ENCODE data around the gene IPO9. TPM values are rescaled to one million over a fixed set of nuclear protein-coding genes. Genes with fewer than 3 reads are reported as not detected.

The IPO9 gene
- total RNA-seq, 1 experiment from 2014 or later = 80.6 TPM

DNA sequence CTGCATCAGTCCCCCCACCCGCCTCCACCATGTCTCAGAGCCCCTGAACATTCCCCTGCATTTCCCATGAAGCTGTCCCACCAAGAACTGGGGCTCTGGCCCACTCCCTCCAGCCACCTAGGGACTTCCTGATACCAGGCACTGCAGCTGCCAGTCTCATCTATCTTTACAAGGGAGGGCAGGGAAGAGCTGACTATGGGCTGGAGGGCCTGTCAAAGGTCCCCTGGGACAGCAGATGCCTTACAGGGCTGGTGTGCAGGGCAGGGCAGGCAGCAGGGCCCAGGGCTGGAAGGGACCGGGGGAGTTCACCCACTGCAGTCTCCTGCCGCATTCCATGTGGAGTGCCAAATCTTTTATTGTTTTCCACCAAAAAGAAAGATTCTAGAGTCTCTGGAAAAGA lies 77.4 kb downstream of the IPO9 start:
- intact Hi-C loops (cut with micrococcal nuclease) = no loop called here
- Histone ChIP-seq H3K9me3 (ENCODE audit: control insufficient read depth in 1 of 2, insufficient read depth in 1 of 2, low read depth in 1 of 2, low read length in 2 of 2) (no peaks in the 10 kb centered on the region), H2AFZ (ENCODE audit: low read depth, low read length, poor library complexity, severe bottlenecking) (no peak overlapping the region), H3K27me3 (ENCODE audit: insufficient read depth, low read length) (no peaks in the 10 kb centered on the region), H3K4me2 (ENCODE audit: low read length) (no peak overlapping the region), H3K9me2 (ENCODE audit: insufficient read depth) (no peaks in the 10 kb centered on the region), H4K20me1 (ENCODE audit: insufficient read depth) (no peaks in the 10 kb centered on the region), H3K79me2 (ENCODE audit: insufficient read depth, low read length) (no peaks in the 10 kb centered on the region), H3K27ac (ENCODE audit: low read depth, low read length) (no peak overlapping the region), H3K4me3 (replicated peaks in 1 of 2; ENCODE audit: low read depth in 1 of 2, low read length in 2 of 2) (no peak overlapping the region), H3K9ac (ENCODE audit: low read length) (no peak overlapping the region), H3K36me3 (ENCODE audit: control insufficient read depth in 1 of 2, insufficient read depth in 2 of 2, low read length in 2 of 2) (no peaks in the 10 kb centered on the region), H3K4me1 (ENCODE audit: control insufficient read depth in 1 of 2, insufficient read depth in 2 of 2, low read length in 2 of 2) (no peaks in the 10 kb centered on the region)
- TF ChIP-seq CBX3 (IDR thresholded peaks at IDR 0.05; ENCODE audit: low read depth) (no peak), POLR2A (IDR thresholded peaks at IDR 0.05; ENCODE audit: borderline replicate concordance, extremely low read depth, insufficient read depth, insufficient read length) (no peak), SP1 (IDR thresholded peaks at IDR 0.05; ENCODE audit: low read depth) (no peak), CEBPB (IDR thresholded peaks at IDR 0.05; ENCODE audit: low read depth) (no peak), EZH2 (IDR thresholded peaks at IDR 0.05) (no peak), FOSL1 (IDR thresholded peaks at IDR 0.05; ENCODE audit: low read depth) (no peak), JUND (IDR thresholded peaks at IDR 0.05) (no peak), ELF1 (IDR thresholded peaks at IDR 0.05; ENCODE audit: borderline replicate concordance, low read depth) (no peak), RAD21 (IDR thresholded peaks at IDR 0.05; ENCODE audit: low read depth) (no peak), TCF7L2 (IDR thresholded peaks at IDR 0.05; ENCODE audit: borderline replicate concordance, extremely low read depth, insufficient read depth, insufficient read length) (no peak), EZH2phosphoT487 (IDR thresholded peaks at IDR 0.05; ENCODE audit: borderline replicate concordance) (no peak), ZNF274 (IDR thresholded peaks at IDR 0.05; ENCODE audit: low read depth, low read length) (no peak), ZFX (IDR thresholded peaks at IDR 0.05) (no peak), SIN3A (IDR thresholded peaks at IDR 0.05; ENCODE audit: low read depth) (no peak), POLR2AphosphoS5 (IDR thresholded peaks at IDR 0.05; ENCODE audit: low read depth, low read length) (no peak)
- TF ChIP-seq, protein P1, sequence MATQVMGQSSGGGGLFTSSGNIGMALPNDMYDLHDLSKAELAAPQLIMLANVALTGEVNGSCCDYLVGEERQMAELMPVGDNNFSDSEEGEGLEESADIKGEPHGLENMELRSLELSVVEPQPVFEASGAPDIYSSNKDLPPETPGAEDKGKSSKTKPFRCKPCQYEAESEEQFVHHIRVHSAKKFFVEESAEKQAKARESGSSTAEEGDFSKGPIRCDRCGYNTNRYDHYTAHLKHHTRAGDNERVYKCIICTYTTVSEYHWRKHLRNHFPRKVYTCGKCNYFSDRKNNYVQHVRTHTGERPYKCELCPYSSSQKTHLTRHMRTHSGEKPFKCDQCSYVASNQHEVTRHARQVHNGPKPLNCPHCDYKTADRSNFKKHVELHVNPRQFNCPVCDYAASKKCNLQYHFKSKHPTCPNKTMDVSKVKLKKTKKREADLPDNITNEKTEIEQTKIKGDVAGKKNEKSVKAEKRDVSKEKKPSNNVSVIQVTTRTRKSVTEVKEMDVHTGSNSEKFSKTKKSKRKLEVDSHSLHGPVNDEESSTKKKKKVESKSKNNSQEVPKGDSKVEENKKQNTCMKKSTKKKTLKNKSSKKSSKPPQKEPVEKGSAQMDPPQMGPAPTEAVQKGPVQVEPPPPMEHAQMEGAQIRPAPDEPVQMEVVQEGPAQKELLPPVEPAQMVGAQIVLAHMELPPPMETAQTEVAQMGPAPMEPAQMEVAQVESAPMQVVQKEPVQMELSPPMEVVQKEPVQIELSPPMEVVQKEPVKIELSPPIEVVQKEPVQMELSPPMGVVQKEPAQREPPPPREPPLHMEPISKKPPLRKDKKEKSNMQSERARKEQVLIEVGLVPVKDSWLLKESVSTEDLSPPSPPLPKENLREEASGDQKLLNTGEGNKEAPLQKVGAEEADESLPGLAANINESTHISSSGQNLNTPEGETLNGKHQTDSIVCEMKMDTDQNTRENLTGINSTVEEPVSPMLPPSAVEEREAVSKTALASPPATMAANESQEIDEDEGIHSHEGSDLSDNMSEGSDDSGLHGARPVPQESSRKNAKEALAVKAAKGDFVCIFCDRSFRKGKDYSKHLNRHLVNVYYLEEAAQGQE (IDR thresholded peaks at IDR 0.05; ENCODE audit: low read depth) = no peak
- TF ChIP-seq, protein P2, sequence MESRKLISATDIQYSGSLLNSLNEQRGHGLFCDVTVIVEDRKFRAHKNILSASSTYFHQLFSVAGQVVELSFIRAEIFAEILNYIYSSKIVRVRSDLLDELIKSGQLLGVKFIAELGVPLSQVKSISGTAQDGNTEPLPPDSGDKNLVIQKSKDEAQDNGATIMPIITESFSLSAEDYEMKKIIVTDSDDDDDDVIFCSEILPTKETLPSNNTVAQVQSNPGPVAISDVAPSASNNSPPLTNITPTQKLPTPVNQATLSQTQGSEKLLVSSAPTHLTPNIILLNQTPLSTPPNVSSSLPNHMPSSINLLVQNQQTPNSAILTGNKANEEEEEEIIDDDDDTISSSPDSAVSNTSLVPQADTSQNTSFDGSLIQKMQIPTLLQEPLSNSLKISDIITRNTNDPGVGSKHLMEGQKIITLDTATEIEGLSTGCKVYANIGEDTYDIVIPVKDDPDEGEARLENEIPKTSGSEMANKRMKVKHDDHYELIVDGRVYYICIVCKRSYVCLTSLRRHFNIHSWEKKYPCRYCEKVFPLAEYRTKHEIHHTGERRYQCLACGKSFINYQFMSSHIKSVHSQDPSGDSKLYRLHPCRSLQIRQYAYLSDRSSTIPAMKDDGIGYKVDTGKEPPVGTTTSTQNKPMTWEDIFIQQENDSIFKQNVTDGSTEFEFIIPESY (IDR thresholded peaks at IDR 0.05; ENCODE audit: extremely low read depth, insufficient replicate concordance, low read length) = no peak
- TF ChIP-seq, protein P3, sequence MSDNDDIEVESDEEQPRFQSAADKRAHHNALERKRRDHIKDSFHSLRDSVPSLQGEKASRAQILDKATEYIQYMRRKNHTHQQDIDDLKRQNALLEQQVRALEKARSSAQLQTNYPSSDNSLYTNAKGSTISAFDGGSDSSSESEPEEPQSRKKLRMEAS (IDR thresholded peaks at IDR 0.05) = no peak
- TF ChIP-seq, protein P4, sequence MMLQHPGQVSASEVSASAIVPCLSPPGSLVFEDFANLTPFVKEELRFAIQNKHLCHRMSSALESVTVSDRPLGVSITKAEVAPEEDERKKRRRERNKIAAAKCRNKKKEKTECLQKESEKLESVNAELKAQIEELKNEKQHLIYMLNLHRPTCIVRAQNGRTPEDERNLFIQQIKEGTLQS (IDR thresholded peaks at IDR 0.05) = no peak
- TF ChIP-seq, protein P5, sequence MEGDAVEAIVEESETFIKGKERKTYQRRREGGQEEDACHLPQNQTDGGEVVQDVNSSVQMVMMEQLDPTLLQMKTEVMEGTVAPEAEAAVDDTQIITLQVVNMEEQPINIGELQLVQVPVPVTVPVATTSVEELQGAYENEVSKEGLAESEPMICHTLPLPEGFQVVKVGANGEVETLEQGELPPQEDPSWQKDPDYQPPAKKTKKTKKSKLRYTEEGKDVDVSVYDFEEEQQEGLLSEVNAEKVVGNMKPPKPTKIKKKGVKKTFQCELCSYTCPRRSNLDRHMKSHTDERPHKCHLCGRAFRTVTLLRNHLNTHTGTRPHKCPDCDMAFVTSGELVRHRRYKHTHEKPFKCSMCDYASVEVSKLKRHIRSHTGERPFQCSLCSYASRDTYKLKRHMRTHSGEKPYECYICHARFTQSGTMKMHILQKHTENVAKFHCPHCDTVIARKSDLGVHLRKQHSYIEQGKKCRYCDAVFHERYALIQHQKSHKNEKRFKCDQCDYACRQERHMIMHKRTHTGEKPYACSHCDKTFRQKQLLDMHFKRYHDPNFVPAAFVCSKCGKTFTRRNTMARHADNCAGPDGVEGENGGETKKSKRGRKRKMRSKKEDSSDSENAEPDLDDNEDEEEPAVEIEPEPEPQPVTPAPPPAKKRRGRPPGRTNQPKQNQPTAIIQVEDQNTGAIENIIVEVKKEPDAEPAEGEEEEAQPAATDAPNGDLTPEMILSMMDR (IDR thresholded peaks at IDR 0.05 in 2 of 3, conservative IDR thresholded peaks at IDR 0.05 in 1 of 3; ENCODE audit: borderline replicate concordance in 1 of 3, insufficient read depth in 1 of 3, low read depth in 2 of 3, low read length in 2 of 3) = no peak
- ChIA-PET RAD21 (ENCODE audit: low non-redundant PET in 1 of 2, low total read pairs in 2 of 2, uncharacterized antibody in 2 of 2, unreplicated experiment in 2 of 2) (no interaction called here), POLR2A (no interaction called here), CTCF (interaction anchor here (1.6 kb wide), 1 partner anchor 10 kb away, joined by 6 read pairs; no protein-coding TSS in a partner anchor)
- no TSS peak for BruUV-seq (replicated peaks)
- ATAC-seq = no peak
- DNase-seq (ENCODE audit: low read depth, low spot score) = no peak
